Dermis blood vessel endothelial cell (primary cell): ENCODE measurements around the gene NFIX. TPM values are rescaled to one million over a fixed set of nuclear protein-coding genes. Genes with fewer than 3 reads are reported as not detected.
A peak's percentile ranks its signal among the peaks of the same experiment; 100 is the strongest.

Experiments
- DNase-seq: peaks from one replicate; pipeline ENCODE4 v3.0.0; 2010
- total RNA-seq: library from RNA; depleted of rRNA; stranded (reverse); fragments of >200 nt; gene quantifications from 2 replicates; pipeline ENCODE4 v1.2.3, GENCODE V29; 2014

The NFIX gene
- total RNA-seq, 1 donor from 2014 or later, result 12.6 TPM

- no peak for DNase-seq
Measured at GRCh38 chr19:13023656-13024055, 28.4 kb downstream of the NFIX start.

GRCh38 chr19:13024126-13024950, 29.1 kb downstream of the NFIX start:
- peak; percentile 23 for DNase-seq

- no peak for DNase-seq
Measured at GRCh38 chr19:13024951-13025697, 29.8 kb downstream of the NFIX start.

- no peak for DNase-seq
Measured at GRCh38 chr19:13025819-13026456, 30.7 kb downstream of the NFIX start.

- no peak for DNase-seq
Measured at GRCh38 chr19:13026462-13027370, 31.4 kb downstream of the NFIX start.

- no peak for DNase-seq
Measured at GRCh38 chr19:13027557-13027956, 32.3 kb downstream of the NFIX start.

- no peak for DNase-seq
Measured at GRCh38 chr19:13028027-13028426, 32.8 kb downstream of the NFIX start.

GRCh38 chr19:13029301-13029880, 34.1 kb downstream of the NFIX start:
- DNase-seq, result no peak

- DNase-seq, result no peak
Measured at GRCh38 chr19:13029893-13030292, 34.6 kb downstream of the NFIX start.

- DNase-seq, result no peak
Measured at GRCh38 chr19:13031917-13032623, 36.8 kb downstream of the NFIX start.

- no peak for DNase-seq
Measured at GRCh38 chr19:13032837-13033236, 37.6 kb downstream of the NFIX start.

GRCh38 chr19:13033244-13033643, 38.0 kb downstream of the NFIX start:
- peak; percentile 45 for DNase-seq

- DNase-seq, result peak; percentile 63
Measured at GRCh38 chr19:13033819-13034611, 38.7 kb downstream of the NFIX start.

- DNase-seq, result no peak
Measured at GRCh38 chr19:13034636-13035035, 39.4 kb downstream of the NFIX start.

- DNase-seq, result no peak
Measured at GRCh38 chr19:13035820-13036365, 40.6 kb downstream of the NFIX start.

- peak; percentile 50 for DNase-seq
Measured at GRCh38 chr19:13036366-13036976, 41.2 kb downstream of the NFIX start.

- DNase-seq, result peak; percentile 72
Measured at GRCh38 chr19:13037161-13037560, 41.9 kb downstream of the NFIX start.

- DNase-seq, result no peak
Measured at GRCh38 chr19:13037731-13038130, 42.5 kb downstream of the NFIX start.
